Middle frontal gyrus (tissue), 1 donor: Measurements from ENCODE around the gene TECPR2.

Experiments used
- DNase-seq: peaks from one replicate; pipeline ENCODE4 v3.0.0-alpha.2; 2015; ENCODE audit warnings: low spot score; ENCODE audit errors: extremely low spot score

Gene TECPR2

GRCh38 chr14:102371361-102371760, 8.6 kb downstream of the TECPR2 start:
- DNase-seq, result no peak

- DNase-seq, result no peak
Measured at GRCh38 chr14:102373110-102373509, 10.4 kb downstream of the TECPR2 start.

GRCh38 chr14:102374264-102374663, 11.5 kb downstream of the TECPR2 start:
- no peak for DNase-seq

GRCh38 chr14:102375119-102375518, 12.4 kb downstream of the TECPR2 start:
- no peak for DNase-seq

GRCh38 chr14:102377696-102378095, 15.0 kb downstream of the TECPR2 start:
- no peak for DNase-seq

GRCh38 chr14:102378830-102379229, 16.1 kb downstream of the TECPR2 start:
- DNase-seq, result no peak

GRCh38 chr14:102387086-102387485, 24.3 kb downstream of the TECPR2 start:
- DNase-seq, result no peak

- no peak for DNase-seq
Measured at GRCh38 chr14:102389246-102389645, 26.5 kb downstream of the TECPR2 start.

GRCh38 chr14:102390064-102390855, 27.5 kb downstream of the TECPR2 start:
- DNase-seq, result peak; percentile 9

- no peak for DNase-seq
Measured at GRCh38 chr14:102392506-102392905, 29.8 kb downstream of the TECPR2 start.

GRCh38 chr14:102394717-102395375, 32.1 kb downstream of the TECPR2 start:
- no peak for DNase-seq

- no peak for DNase-seq
Measured at GRCh38 chr14:102396521-102396920, 33.8 kb downstream of the TECPR2 start.

- no peak for DNase-seq
Measured at GRCh38 chr14:102403028-102403427, 40.3 kb downstream of the TECPR2 start.

- DNase-seq, result no peak
Measured at GRCh38 chr14:102407258-102407657, 44.5 kb downstream of the TECPR2 start.

GRCh38 chr14:102408724-102409123, 46.0 kb downstream of the TECPR2 start:
- no peak for DNase-seq

GRCh38 chr14:102415671-102416070, 52.9 kb downstream of the TECPR2 start:
- DNase-seq, result no peak

GRCh38 chr14:102417001-102417431, 54.3 kb downstream of the TECPR2 start:
- no peak for DNase-seq

GRCh38 chr14:102417646-102418045, 54.9 kb downstream of the TECPR2 start:
- no peak for DNase-seq

- no peak for DNase-seq
Measured at GRCh38 chr14:102418169-102418852, 55.6 kb downstream of the TECPR2 start.

GRCh38 chr14:102418853-102419240, 56.1 kb downstream of the TECPR2 start:
- DNase-seq, result peak; percentile 48

- DNase-seq, result no peak
Measured at GRCh38 chr14:102419276-102419675, 56.5 kb downstream of the TECPR2 start.

- DNase-seq, result peak; percentile 33
Measured at GRCh38 chr14:102419716-102420115, 57.0 kb downstream of the TECPR2 start.
